ENCODE data around the gene FBXO27.
A peak's percentile ranks its signal among the peaks of the same experiment; 100 is the strongest.
"Not testable (repeated sequence)": the region's sequence is repeated elsewhere in the genome, so short reads cannot be mapped to it uniquely, and the experiment has no call there.

The FBXO27 gene

GRCh38 chr19:39037194-39037593 lies 4.8 kb upstream of the FBXO27 start:
- no peak for DNase-seq

GRCh38 chr19:39036581-39036980 lies 4.2 kb upstream of the FBXO27 start:
- DNase-seq, result no peak

- DNase-seq, result peak; percentile 63
Measured at GRCh38 chr19:39031368-39032062, 834 bp downstream of the FBXO27 start.

- no peak for DNase-seq
Measured at GRCh38 chr19:39030854-39031367, 1.4 kb downstream of the FBXO27 start.

GRCh38 chr19:39024875-39025641 lies 7.3 kb downstream of the FBXO27 start:
- no peak for DNase-seq

GRCh38 chr19:39021063-39021462 lies 11.3 kb downstream of the FBXO27 start:
- DNase-seq, result no peak

GRCh38 chr19:39017646-39018045 lies 14.7 kb downstream of the FBXO27 start:
- DNase-seq, result no peak

- DNase-seq, result no peak
Measured at GRCh38 chr19:39017026-39017425, 15.3 kb downstream of the FBXO27 start.

- DNase-seq, result no peak
Measured at GRCh38 chr19:39014037-39014436, 18.3 kb downstream of the FBXO27 start.

GRCh38 chr19:39009001-39009400 lies 23.3 kb downstream of the FBXO27 start:
- DNase-seq, result no peak

- DNase-seq, result no peak
Measured at GRCh38 chr19:39008137-39008536, 24.2 kb downstream of the FBXO27 start.

- no peak for DNase-seq
Measured at GRCh38 chr19:39007096-39007495, 25.3 kb downstream of the FBXO27 start.

- DNase-seq, result no peak
Measured at GRCh38 chr19:39004403-39004802, 27.9 kb downstream of the FBXO27 start.

- DNase-seq, result no peak
Measured at GRCh38 chr19:39003796-39004195, 28.6 kb downstream of the FBXO27 start.

GRCh38 chr19:39003188-39003587 lies 29.2 kb downstream of the FBXO27 start:
- no peak for DNase-seq

- no peak for DNase-seq
Measured at GRCh38 chr19:39001041-39001440, 31.3 kb downstream of the FBXO27 start.

GRCh38 chr19:38997576-38997975 lies 34.8 kb downstream of the FBXO27 start:
- DNase-seq, result not testable (repeated sequence)

GRCh38 chr19:38993271-38993670 lies 39.1 kb downstream of the FBXO27 start:
- no peak for DNase-seq

GRCh38 chr19:38990949-38991697 lies 41.2 kb downstream of the FBXO27 start:
- DNase-seq, result no peak

- not testable (repeated sequence) for DNase-seq
Measured at GRCh38 chr19:38989614-38990013, 42.7 kb downstream of the FBXO27 start.

- peak; percentile 74 for DNase-seq
Measured at GRCh38 chr19:38989066-38989605, 43.2 kb downstream of the FBXO27 start.

GRCh38 chr19:38988627-38989026 lies 43.7 kb downstream of the FBXO27 start:
- DNase-seq, result not testable (repeated sequence)

- not testable (repeated sequence) for DNase-seq
Measured at GRCh38 chr19:38987745-38988144, 44.6 kb downstream of the FBXO27 start.
